HG02571 (cell line): ENCODE measurements around the gene PCED1B.
"Not testable (repeated sequence)": the region's sequence is repeated elsewhere in the genome, so short reads cannot be mapped to it uniquely, and the experiment has no call there.

Experiments used
- ATAC-seq: cut with Tn5 transposase; IDR thresholded peaks from one replicate; pipeline ENCODE4 v1.9.1; 2021; ENCODE audit warnings: mild to moderate bottlenecking, moderate library complexity; ENCODE audit not compliant: unreplicated experiment

Gene PCED1B

DNA sequence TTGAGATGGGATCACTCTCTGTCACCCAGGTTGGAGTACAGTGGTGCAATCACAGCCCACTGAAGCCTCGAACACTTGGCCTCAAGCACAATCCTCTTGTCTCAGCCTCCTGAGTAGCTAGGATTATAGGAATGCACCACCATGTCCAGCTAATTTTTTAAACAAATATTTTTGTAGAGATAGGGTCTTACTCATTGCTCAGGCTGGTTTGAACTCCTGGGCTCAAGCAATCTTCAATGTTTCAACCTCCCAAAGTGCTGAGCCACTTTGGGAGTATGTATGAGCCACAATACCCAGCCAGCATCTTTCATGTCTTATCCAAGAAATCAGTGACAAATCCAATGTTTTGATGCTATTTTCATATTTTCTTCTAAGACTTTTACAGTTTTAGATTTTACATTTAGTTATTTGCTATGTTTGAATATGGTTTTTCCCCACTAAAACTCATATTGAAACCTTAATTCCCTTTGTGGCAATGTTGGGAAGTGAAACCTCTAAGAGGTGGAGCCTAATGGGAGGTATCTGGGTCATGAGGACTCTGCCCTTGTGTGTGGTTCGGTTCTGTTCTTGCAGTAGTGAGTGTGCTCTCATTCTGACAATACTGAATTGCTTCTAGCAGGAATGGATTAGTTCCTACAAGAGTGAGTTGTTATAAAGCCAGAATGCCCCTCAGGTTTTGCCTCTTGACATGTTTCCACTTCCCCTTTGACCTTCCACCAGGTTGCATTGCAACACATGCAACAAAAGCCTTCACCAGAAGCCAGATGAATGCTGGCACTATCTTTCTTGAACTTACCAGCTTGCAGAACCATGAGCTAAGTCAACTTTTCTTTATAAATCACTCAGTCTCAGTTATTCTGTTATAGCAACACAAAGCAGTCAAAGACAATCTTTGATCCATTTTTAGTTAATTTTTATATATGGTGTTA is 81.2 kb downstream of the PCED1B start:
- ATAC-seq: no peak

DNA sequence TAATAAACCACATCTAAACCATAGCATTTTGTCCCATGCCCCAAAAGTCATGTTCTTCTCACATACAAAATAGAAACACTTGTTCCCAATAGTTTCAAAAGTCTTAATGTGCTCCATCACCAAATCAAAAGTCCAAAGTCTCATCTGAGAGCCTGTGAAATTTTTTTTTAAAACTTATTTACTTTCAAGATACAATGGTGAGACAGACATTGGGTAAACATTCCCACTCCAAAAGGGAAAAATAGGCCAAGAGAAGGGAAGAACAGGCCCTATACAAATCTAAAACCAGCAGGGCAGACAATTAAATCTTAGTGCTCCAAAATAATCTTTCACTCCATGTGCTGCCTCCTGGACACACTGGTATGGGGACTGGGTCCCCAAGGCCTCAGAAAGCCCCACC is 84.7 kb downstream of the PCED1B start:
- no peak for ATAC-seq

DNA sequence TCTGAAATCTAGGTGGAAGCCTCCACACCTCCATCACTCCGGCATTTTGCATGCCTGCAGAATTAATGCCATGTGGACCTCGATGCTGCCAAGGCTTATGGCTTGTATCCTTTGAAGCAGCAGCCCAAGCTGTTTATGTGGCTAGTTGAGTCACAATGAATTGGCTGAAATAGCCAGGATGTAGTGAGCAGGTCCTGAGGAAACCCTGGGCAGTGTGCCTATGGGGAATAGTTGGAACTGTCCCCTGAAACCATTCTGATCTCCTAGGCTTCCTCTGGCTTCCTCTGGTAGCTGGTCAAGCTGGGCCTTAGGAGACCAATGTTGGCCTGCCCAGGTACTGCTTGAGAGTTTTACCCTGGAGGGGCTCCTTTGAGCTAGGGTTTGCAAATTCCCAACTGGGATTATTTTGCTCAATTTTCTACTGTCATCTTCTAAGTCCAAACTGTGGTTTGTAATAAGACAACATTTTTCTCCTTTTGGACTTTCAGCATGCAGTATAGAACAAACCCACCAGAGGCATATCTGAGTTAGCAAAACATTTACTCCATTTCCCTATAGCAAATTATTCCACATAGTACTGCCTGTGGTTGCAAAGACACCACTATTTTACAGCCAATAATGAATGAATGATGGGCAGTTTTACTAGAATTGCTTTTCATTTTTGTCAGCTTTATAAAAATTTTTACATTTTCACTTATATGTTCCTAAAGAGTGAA is 85.5 kb downstream of the PCED1B start:
- no peak for ATAC-seq

- ATAC-seq: no peak
Measured at GRCh38 chr12:47165934-47166333, 86.5 kb downstream of the PCED1B start.

- no peak for ATAC-seq
Measured at GRCh38 chr12:47166365-47166764, 86.9 kb downstream of the PCED1B start.

DNA sequence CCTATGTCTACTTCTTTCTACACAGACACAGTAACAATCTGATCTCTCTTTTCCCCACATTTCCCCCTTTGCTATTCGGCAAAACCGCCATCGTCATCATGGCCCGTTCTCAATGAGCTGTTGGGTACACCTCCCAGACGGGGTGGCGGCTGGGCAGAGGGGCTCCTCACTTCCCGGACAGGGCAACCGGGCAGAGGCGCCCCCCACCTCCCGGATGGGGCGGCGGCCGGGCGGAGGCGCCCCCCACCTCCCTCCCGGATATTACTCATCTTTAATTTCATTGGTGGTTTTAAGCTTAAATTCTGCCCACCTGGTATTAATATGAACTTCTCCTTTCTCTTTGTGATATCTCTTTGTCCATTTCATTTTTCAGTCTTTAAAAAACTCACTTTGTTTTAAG is 90.9 kb downstream of the PCED1B start:
- not testable (repeated sequence) for ATAC-seq

DNA sequence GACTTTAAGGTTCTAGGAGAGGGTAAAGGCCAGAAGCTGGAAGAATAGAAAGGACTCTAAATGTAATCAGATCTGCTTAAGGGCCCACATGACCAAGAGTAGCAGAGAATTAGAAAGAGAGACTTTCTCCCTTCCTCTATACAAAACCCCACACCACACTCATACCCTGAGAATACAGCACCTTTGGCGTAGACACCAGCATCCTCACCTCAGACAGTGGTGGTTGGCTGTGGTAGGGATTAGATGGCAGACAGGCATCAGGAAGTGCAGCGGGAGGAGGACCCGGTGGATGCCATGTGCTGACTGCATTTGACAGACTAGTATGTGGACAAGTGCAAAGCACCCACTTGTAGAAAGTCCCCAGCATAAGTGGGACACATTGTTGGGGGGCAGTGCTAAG is 98.6 kb downstream of the PCED1B start:
- no peak for ATAC-seq

GRCh38 chr12:47182164-47182938 is 102.9 kb downstream of the PCED1B start:
- not testable (repeated sequence) for ATAC-seq

DNA sequence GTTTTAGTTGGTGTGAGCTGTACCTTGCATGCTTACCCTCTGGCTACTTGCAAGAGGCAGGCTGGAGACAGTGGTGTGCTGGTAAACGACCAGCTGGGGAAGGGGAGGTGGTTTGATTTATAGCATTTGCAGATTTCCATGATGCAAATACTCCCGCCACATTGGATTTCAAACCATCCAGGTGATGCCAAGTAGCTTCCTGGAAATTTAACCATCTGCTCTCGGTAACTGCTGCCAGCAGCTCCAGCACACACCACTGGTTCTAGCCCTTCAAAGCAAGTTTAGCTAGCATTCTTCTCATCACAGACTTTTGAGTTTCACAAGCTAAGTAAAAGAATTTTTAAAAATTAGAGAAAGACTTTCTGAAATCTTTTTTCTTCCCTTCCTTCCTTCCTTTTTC is 104.8 kb downstream of the PCED1B start:
- no peak for ATAC-seq

GRCh38 chr12:47184813-47185212 is 105.4 kb downstream of the PCED1B start:
- no peak for ATAC-seq

GRCh38 chr12:47186246-47186645 is 106.8 kb downstream of the PCED1B start:
- no peak for ATAC-seq

- no peak for ATAC-seq
Measured at GRCh38 chr12:47188576-47189441, 109.4 kb downstream of the PCED1B start.

- no peak for ATAC-seq
Measured at GRCh38 chr12:47189728-47190127, 110.3 kb downstream of the PCED1B start.

GRCh38 chr12:47190271-47190750 is 110.9 kb downstream of the PCED1B start:
- no peak for ATAC-seq

GRCh38 chr12:47190905-47191304 is 111.5 kb downstream of the PCED1B start:
- no peak for ATAC-seq

GRCh38 chr12:47192051-47192450 is 112.6 kb downstream of the PCED1B start:
- no peak for ATAC-seq

DNA sequence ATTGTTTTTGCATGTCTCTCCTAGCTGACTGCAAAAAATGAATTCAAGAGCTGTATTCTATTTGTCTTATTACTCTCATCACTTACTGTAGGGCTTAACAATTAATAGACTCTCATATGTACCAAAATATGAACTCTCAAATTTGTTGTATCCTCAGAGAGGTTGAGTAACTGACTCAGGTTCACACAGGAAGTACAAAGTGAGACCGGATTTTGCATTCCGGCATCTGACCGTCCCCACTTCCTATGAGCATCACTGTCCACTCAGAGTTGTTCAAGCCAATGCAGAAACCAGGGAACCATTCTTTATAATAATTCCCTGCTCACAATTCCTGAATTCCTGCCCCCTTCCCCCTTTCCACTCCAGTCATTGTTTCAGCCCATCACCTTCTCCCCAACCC is 113.6 kb downstream of the PCED1B start:
- ATAC-seq: no peak

DNA sequence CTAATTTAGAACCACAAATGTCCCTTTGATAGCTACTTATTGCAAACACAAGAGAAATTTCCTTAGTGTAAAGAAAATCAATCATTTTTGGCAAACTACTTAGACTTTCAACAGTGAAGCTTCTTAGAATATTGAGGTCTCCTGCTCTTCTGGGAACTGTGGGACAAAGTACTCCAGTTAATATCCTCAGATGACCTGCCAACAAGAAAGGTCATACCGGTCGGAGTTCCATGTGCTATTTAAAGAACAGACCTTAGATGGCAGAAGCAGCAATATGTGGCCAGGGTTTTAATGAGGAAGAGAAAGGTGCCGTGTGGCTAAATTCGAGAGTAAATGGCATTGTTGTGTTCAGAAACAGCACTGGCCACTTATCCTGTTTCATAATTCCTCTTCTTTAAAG is 115.1 kb downstream of the PCED1B start:
- ATAC-seq: no peak

GRCh38 chr12:47200446-47200845 is 121.0 kb downstream of the PCED1B start:
- no peak for ATAC-seq

DNA sequence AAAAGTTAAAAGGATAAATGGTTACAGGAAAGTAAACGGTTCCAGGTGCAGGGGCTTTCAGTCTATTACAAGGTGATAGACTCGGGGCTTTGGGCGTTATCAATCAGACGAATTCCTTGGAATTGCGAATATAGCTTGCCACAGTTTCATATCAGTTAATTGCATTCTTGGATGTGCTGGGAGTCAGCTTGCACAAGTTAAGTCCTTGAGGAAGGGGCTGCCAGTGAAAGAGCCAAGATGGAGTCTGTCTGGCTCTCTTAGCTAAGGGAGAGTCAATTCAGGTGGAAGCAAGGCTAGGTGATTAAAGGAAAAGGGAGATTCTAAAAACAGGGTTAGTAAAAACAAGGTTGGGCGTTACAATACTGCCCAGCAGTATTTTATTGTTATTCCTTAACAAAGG is 121.8 kb downstream of the PCED1B start:
- not testable (repeated sequence) for ATAC-seq
